IPS-NIHi7 (cell line): ENCODE data around the gene PLEKHG1.

Experiments used
- DNase-seq: peaks from one replicate; pipeline ENCODE4 v3.0.0; 2012; ENCODE audit warnings: mixed read lengths; ENCODE audit errors: extremely low spot score

Gene PLEKHG1

DNA sequence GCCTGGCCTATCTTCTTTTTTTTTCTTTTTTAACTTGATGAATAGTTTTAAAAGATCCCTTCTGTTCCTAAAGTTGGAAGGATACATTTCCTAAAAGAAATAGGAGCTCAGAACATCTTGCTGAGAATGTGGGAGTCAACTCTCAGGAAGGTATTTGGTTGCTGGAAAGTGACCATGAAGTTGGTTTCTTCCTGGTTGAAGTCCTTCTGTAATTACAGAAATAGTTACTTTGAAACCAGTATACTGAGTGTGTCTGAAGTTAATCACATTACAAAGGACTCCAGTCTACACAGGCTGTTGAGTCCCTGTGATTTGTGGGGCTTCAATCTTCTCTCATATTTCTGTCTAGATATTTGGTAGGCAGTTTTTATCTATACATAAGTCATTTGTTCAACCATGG lies 9.8 kb upstream of the PLEKHG1 start:
- DNase-seq: no peak

- DNase-seq: no peak
Observed at GRCh38 chr6:150590446-150590845, 9.2 kb upstream of the PLEKHG1 start.

GRCh38 chr6:150592377-150592995 lies 7.2 kb upstream of the PLEKHG1 start:
- DNase-seq: no peak

DNA sequence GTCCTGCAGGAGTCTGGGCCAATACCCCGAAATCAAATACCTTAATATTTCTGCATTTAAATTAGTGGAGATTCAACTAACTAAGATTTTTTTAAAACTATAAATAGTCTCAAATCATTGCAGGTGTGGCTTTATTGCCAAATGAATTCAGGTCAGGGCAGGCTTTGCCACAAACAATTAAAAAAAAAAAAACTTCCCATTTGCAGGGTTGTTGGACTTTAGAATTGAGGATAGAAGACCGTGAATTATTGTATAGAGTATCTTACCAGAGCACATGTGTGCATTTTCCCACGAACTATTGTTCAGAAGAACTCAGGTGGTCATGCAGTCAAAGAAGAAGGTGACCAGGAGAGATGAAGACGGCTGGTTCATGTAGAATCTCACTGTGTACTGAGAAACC lies 6.6 kb upstream of the PLEKHG1 start:
- DNase-seq: no peak

DNA sequence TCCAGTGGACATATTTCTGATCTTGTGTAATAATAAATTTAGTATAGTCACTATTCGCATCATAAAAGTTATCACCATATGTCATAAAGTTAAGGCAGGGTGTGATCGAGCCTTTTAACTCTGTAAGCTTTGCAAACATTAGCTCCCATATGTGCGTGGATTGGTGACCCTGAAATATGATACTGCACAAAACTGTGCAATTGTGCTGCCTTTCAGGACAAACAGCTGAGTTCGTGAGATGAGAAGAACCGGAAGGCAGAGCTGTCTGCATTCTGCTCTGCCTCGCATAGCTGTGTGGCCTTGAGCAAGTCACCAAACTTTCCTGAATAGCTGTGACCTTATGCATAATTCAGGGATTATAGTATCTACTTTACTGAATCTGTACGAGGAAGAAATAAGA lies 3.2 kb upstream of the PLEKHG1 start:
- no peak for DNase-seq

DNA sequence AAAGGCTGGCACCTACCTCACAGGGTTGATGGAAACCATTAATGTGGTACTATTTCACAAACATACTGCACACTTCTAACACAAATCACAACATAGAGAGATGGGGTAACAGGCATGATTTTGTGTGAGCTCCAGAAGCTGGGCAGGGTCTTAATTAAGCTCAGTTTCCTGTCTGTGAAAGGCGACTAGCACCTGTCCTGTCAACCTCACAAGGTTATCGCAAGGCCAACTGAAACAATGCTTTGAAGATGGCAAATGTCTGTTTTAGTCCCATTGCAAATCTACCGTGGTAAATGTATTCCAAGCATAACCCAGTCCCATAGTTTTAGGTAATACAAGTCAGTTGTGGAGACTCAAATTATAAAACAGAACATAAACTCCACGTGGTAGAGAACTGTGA lies 1.3 kb upstream of the PLEKHG1 start:
- no peak for DNase-seq

- no peak for DNase-seq
Observed at GRCh38 chr6:150598858-150599198, 857 bp upstream of the PLEKHG1 start.

DNA sequence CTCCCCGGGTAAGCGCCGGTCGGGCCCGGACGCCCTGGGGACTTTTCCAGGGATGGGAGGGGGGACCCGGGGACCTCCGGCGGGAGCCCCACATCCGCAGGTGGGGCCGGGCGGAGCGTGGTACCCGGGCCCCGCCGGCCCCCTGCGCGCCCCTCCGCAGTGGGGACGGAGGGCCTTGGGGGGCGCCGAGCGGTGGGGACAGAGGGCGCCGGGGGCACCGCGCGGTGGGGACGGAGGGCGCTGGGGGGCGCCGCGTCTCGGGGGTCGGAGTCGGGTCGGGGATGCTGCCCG lies 270 bp downstream of the PLEKHG1 start:
- DNase-seq: no peak

- DNase-seq: peak; percentile 87
Observed at GRCh38 chr6:150600301-150601017, 774 bp downstream of the PLEKHG1 start.

DNA sequence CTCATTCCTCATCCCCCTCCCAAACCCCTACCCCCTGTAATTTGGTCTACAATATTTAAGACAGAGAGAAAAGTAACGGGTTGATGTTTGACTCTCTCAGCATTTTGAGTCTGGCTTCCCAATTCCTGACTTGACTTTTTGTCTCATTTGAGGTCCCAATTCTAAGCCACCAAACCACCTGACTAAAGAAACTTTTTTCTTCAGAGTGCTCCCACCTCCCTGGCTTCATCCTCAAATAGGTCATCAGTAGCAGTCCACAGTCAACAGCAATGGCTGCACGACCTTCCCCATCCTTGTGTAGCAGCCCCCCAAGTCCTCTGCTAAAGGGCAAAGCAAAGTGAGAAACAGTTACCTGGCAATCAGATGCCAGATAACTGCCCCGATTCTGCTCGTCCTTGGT lies 1.8 kb downstream of the PLEKHG1 start:
- no peak for DNase-seq

DNA sequence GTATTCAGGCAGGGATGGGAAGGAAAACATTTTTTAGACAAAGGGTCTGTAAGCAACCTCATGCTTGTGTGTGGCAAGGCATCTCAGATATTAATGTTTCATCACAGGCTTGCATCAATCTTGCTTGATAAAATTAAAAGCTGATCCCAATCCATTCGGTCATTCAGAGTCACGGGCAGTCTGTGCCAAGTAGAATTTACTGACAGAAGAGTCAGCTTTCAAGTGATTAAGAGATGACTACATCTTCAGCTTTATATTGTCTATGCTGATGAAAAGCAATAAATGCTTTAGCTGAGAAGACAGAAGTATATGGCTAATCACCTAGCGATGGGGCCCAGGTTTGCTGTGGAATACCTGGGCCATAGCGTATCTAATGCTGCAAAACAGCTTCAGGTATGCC lies 3.5 kb downstream of the PLEKHG1 start:
- no peak for DNase-seq

GRCh38 chr6:150604467-150604866 lies 4.8 kb downstream of the PLEKHG1 start:
- no peak for DNase-seq

DNA sequence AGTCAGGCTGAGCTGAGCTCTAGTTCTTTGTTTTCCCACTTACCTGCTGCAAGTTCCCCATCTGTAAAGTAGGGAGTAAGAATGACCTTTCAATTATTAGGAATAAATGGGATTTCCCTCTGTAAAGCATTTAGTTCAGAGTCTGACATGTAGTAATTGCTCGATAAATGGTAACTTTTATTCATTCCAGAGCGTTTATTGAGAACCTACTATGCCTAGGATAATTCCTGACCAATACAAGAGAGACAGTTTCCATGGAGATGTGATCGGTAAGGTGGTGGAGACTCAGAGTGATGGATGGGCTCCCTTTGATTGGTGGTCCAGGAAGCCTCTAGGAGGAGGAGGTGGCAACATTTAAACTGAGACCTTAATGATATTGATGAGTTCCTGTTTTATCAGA lies 5.6 kb downstream of the PLEKHG1 start:
- DNase-seq: no peak

GRCh38 chr6:150606168-150606591 lies 6.5 kb downstream of the PLEKHG1 start:
- DNase-seq: no peak

GRCh38 chr6:150606647-150607328 lies 7.1 kb downstream of the PLEKHG1 start:
- no peak for DNase-seq

DNA sequence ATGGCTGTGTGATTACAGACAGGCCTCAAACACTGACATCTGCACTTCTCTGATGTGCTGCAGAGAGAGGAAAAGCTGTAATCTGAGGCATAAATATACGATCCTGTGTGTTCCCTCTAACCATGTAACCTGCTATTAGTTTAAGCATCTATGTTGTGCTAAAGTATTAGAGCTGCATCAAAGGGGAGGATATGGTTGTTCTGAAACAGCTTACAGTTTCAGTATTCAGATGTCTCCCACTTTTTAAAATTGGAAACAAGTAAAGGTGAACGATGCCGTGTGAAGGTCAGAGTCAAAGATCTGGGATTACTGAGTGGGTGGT lies 7.6 kb downstream of the PLEKHG1 start:
- no peak for DNase-seq

- no peak for DNase-seq
Observed at GRCh38 chr6:150610584-150610983, 10.9 kb downstream of the PLEKHG1 start.

DNA sequence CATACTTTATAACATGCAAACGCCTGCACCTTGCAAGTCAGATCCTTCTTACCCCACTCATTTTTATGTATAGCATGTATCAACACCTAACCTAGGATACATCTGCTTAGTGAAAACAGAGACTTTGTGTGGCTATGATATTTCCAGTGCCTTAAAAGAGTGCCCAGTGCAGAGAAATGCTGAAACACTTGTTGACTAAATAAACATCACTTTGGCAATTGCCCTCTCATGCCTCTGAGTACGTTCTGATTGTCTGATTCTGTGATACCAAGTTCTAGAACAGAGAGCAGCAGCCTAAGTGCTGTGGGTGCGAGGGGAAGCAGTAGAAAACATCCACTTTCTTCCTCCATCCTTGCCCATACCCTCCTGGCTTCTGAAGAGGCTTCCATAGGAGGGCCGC lies 13.6 kb downstream of the PLEKHG1 start:
- DNase-seq: no peak

DNA sequence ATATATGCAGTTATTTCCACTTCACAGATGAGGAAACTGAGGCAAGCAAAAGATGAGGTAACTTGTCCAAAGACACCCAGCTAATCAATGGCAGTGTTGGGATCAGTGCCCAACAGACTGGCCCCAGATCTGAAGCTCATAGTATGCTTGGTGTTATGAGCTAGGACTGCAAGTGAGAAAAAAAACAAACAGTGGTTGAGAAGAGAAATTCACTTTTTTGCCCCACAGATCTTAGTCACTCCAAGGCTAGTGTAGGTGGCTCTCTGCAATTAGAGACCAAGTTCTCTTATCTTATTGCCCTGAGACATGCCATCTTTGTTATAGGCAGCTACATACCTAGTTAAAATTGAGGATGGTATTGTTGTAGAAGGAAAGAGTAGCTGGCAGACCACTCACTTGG lies 16.3 kb downstream of the PLEKHG1 start:
- no peak for DNase-seq

DNA sequence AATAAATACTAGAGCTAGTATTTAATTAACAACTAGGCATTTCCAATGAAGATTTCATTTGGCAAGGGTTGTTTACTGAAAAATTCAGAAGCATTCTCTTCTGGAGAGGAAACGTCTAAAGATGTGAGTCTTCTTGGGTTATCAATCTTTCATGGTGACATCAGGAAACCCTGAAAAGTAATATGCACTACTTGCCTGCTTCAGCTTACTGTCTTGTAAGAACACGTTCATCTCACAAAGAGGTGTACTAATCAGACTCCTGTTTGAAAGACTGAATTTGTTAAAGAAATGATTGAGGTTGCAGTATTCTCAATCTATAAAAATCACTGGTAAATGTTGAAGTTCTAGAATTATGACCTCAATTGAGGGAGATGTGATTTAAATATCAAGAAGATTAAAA lies 16.9 kb downstream of the PLEKHG1 start:
- no peak for DNase-seq

DNA sequence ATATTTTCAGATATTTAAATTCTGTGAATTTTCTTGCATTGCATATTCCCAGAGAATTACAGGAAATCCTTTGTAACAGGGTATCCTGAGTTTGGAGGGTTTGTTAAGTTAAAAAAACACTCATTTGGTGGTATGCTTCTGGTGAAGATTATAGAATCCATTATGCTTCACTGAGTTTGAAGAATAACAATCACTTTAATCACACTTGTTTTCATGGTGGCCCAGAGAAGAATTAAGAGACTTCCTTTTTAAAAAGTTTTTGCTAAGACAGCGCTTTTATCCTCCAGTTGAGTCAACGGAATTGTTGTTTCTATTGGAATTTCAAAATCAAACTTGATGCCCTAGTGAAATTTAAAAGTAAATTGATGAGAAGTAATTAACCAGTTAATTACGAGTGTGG lies 17.4 kb downstream of the PLEKHG1 start:
- DNase-seq: no peak

- DNase-seq: no peak
Observed at GRCh38 chr6:150617496-150618460, 18.1 kb downstream of the PLEKHG1 start.

DNA sequence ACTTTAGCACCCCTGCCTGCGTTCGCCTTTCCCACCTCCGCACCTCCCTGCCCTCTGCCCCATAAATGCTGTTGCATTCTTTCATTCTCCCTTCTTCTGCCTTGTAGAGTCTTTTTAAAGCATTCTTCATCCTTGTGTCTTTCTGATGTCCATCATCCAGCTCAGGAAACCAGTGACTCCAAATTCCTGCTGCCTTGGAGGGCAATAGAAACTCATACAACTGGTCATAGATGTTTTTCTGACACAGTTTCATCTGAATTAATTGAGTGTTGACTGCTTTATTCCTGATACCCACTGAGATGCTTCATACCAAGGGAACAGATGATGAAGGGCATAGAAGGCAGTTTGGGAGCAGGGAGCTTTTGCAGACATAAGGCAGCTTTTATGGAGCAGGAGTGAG lies 19.6 kb downstream of the PLEKHG1 start:
- DNase-seq: no peak
